ENCODE measurements around the gene CARMIL3.
"Not testable (repeated sequence)": the region's sequence is repeated elsewhere in the genome, so short reads cannot be mapped to it uniquely, and the experiment has no call there.

Gene CARMIL3

GRCh38 chr14:24105609-24106239 lies 53.9 kb downstream of the CARMIL3 start:
- not testable (repeated sequence) for H3K4me3 ChIP-seq
- H3K27ac ChIP-seq, result peak overlapping the region in 1 of 21 experiments; percentile 12

- Histone ChIP-seq H3K4me3 (no peak overlapping the region), H3K27ac (peak overlapping the region in 1 of 21 experiments; percentile 39)
These were observed 55.0 kb downstream of the CARMIL3 start for GRCh38 chr14:24106672-24107271.

GRCh38 chr14:24108336-24108874 lies 56.6 kb downstream of the CARMIL3 start:
- peak overlapping the region in 8 of 21 experiments; percentile 3 to 84 (median 56) for H3K27ac ChIP-seq
- H3K4me3 ChIP-seq, result no peak overlapping the region

- Histone ChIP-seq H3K27ac (no peak overlapping the region), H3K4me3 (no peak overlapping the region)
These were observed 58.3 kb downstream of the CARMIL3 start for GRCh38 chr14:24110060-24110459.

- H3K27ac ChIP-seq, result no peak overlapping the region
- H3K4me3 ChIP-seq, result no peak overlapping the region
These were observed 58.7 kb downstream of the CARMIL3 start for GRCh38 chr14:24110523-24110922.

GRCh38 chr14:24113379-24113800 lies 61.6 kb downstream of the CARMIL3 start:
- Histone ChIP-seq H3K4me3 (peak overlapping the region; percentile 50 to 69 (median 62)), H3K27ac (peak overlapping the region; percentile 81 to 99 (median 99))

GRCh38 chr14:24113801-24114531 lies 62.2 kb downstream of the CARMIL3 start:
- H3K27ac ChIP-seq, result peak overlapping the region; percentile 81 to 99 (median 99)
- H3K4me3 ChIP-seq, result peak overlapping the region; percentile 50 to 69 (median 62)

GRCh38 chr14:24114532-24115421 lies 63.0 kb downstream of the CARMIL3 start, which contains the start of the genes DCAF11 and NRL:
DCAF11 (plus strand) TSS chr14:24114777; CDS start chr14:24115595, 818 bp downstream.
NRL (minus strand) TSS chr14:24114949; CDS start chr14:24082848, 32,101 bp downstream.
- Histone ChIP-seq H3K27ac (peak within 1 kb of the TSS; percentile 90 to 99 (median 99)), H3K4me3 (peak within 1 kb of the TSS; percentile 50 to 69 (median 62))

- peak overlapping the region; percentile 50 to 69 (median 62) for H3K4me3 ChIP-seq
- peak overlapping the region in 20 of 21 experiments; percentile 35 to 99 (median 99) for H3K27ac ChIP-seq
These were observed 63.8 kb downstream of the CARMIL3 start for GRCh38 chr14:24115422-24116127.

GRCh38 chr14:24116128-24116814 lies 64.5 kb downstream of the CARMIL3 start:
- H3K4me3 ChIP-seq, result peak overlapping the region in 5 of 7 experiments; percentile 55 to 68 (median 62)
- H3K27ac ChIP-seq, result peak overlapping the region in 4 of 21 experiments; percentile 72 to 99 (median 96)

GRCh38 chr14:24117179-24117578 lies 65.4 kb downstream of the CARMIL3 start:
- Histone ChIP-seq H3K27ac (no peak overlapping the region), H3K4me3 (no peak overlapping the region)
